K562 (cell line): Measurements from ENCODE around the gene RNF217. TPM values are rescaled to one million over a fixed set of nuclear protein-coding genes. Genes with fewer than 3 reads are reported as not detected.

Source experiments
- CHD1 ChIP-seq: fragments of 200-600 bp; sonication (generic); IDR thresholded peaks from one replicate; pipeline ENCODE4 v1.6.1; 2012; ENCODE audit warnings: mild to moderate bottlenecking, moderate library complexity, low read length, inconsistent platforms
- NCOR1 ChIP-seq: fragments of 450-650 bp; IDR thresholded peaks from 2 replicates; pipeline ENCODE4 v1.6.1; 2016; ENCODE audit warnings: mild to moderate bottlenecking, moderate library complexity
- NFIX ChIP-seq: fragments of 250-450 bp; sonication (Bioruptor Pico); IDR thresholded peaks from 2 replicates; pipeline ENCODE4 v1.4.0; 2020; ENCODE audit warnings: low read depth, mild to moderate bottlenecking, moderate library complexity
- NONO ChIP-seq, 2 experiments: fragments of 200-400 bp in 1 of 2; fragments of 450-650 bp in 1 of 2; formaldehyde crosslinking in 1 of 2; IDR thresholded peaks; 2 replicates each; pipeline ENCODE4 v1.6.1; 2017; ENCODE audit warnings: low read depth in 2 of 2, mild to moderate bottlenecking in 2 of 2, moderate library complexity in 2 of 2, low read length in 1 of 2
- POLR3A ChIP-seq: IDR thresholded peaks from 2 replicates; pipeline ENCODE4 v1.6.1; 2011; ENCODE audit warnings: borderline replicate concordance, mild to moderate bottlenecking, moderate library complexity; ENCODE audit not compliant: insufficient read length, insufficient read depth; ENCODE audit errors: extremely low read depth
- TARDBP ChIP-seq: fragments of 450-650 bp; IDR thresholded peaks from 2 replicates; pipeline ENCODE4 v1.6.1; 2016
- TOE1 ChIP-seq, 2 experiments: fragments of 450-650 bp in 1 of 2; sonication (generic) in 1 of 2; formaldehyde crosslinking in 1 of 2; IDR thresholded peaks; 2 replicates each; pipeline versions ENCODE4 v1.7.1 to v1.8.0; 2016 to 2022; ENCODE audit warnings: borderline replicate concordance in 2 of 2, mild to moderate bottlenecking in 2 of 2, antibody characterized with exemption in 1 of 2, inconsistent platforms in 1 of 2, low read depth in 1 of 2, missing genetic modification reagents in 1 of 2, moderate library complexity in 1 of 2
- ZNF263 ChIP-seq: sonication (generic); formaldehyde crosslinking; IDR thresholded peaks from 2 replicates; pipeline ENCODE4 v1.8.0; 2022; ENCODE audit warnings: mild to moderate bottlenecking, missing genetic modification reagents, borderline replicate concordance
- ZNF766 ChIP-seq: fragments of 200-800 bp; sonication (Bioruptor generic); conservative IDR thresholded peaks from 2 replicates; pipeline ENCODE4 v1.6.1; 2016; ENCODE audit warnings: missing genetic modification characterization, missing compliant biosample characterization
- polyA plus RNA-seq, 8 experiments: library from polyadenylated mRNA; depleted of rRNA in 4 of 8; stranded (reverse) in 5 of 8; unstranded in 3 of 8; fragments of >200 nt; fragmentation: Nextera tagmentation in 2 of 8; fragmentation: Illumina TruSeq in 1 of 8; extraction: Ambion mirVana in 2 of 8; extraction: Trizol in 1 of 8; gene quantifications; 2 replicates each; pipeline versions ENCODE4 v1.2.1 to v1.2.3, GENCODE V29; 2011 to 2014; ENCODE audit warnings: inconsistent platforms in 1 of 8, missing spikeins in 1 of 8
- total RNA-seq, 7 experiments: library from RNA; depleted of rRNA in 6 of 7; stranded (reverse); fragments of >200 nt in 6 of 7; fragmentation: Illumina TruSeq in 2 of 7; extraction: Trizol in 2 of 7; gene quantifications; 2 replicates each; pipeline versions ENCODE4 v1.2.1 to v1.2.3, GENCODE V29; 2011 to 2021; ENCODE audit warnings: low replicate concordance in 1 of 7
- TF ChIP-seq, protein P1 (sequence below): sonication (generic); formaldehyde crosslinking; IDR thresholded peaks from 2 replicates; pipeline ENCODE4 v1.8.0; 2023; ENCODE audit warnings: mild to moderate bottlenecking, missing genetic modification reagents
- TF ChIP-seq, protein P2 (sequence below), 2 experiments: fragments of 450-650 bp in 1 of 2; IDR thresholded peaks; 2 replicates each; pipeline ENCODE4 v1.6.1; 2011 to 2017; ENCODE audit warnings: low read depth in 2 of 2, antibody characterized with exemption in 1 of 2, borderline replicate concordance in 1 of 2, low read length in 1 of 2, mild to moderate bottlenecking in 1 of 2, mixed read lengths in 1 of 2; ENCODE audit not compliant: control insufficient read depth in 1 of 2
- TF ChIP-seq, protein P3 (sequence below): sonication (generic); formaldehyde crosslinking; IDR thresholded peaks from 2 replicates; pipeline ENCODE4 v1.9.0; 2022; ENCODE audit warnings: mild to moderate bottlenecking, missing genetic modification reagents
- TF ChIP-seq, protein P4 (sequence below): fragments of 450-650 bp; formaldehyde crosslinking; IDR thresholded peaks from 2 replicates; pipeline ENCODE4 v1.4.0; 2022; ENCODE audit warnings: mild to moderate bottlenecking, moderate library complexity
- TF ChIP-seq, protein P5 (sequence below): fragments of 250-450 bp; sonication (Bioruptor Pico); IDR thresholded peaks from 2 replicates; pipeline ENCODE4 v1.8.0; 2022; ENCODE audit warnings: inconsistent platforms

Gene RNF217
- total and polyA plus RNA-seq, 9 of the 15 experiments (the other 6 are each of a cell fraction or from before 2014, with no cell fraction given) = 2.9 to 25.6 (median 12.0) TPM

DNA sequence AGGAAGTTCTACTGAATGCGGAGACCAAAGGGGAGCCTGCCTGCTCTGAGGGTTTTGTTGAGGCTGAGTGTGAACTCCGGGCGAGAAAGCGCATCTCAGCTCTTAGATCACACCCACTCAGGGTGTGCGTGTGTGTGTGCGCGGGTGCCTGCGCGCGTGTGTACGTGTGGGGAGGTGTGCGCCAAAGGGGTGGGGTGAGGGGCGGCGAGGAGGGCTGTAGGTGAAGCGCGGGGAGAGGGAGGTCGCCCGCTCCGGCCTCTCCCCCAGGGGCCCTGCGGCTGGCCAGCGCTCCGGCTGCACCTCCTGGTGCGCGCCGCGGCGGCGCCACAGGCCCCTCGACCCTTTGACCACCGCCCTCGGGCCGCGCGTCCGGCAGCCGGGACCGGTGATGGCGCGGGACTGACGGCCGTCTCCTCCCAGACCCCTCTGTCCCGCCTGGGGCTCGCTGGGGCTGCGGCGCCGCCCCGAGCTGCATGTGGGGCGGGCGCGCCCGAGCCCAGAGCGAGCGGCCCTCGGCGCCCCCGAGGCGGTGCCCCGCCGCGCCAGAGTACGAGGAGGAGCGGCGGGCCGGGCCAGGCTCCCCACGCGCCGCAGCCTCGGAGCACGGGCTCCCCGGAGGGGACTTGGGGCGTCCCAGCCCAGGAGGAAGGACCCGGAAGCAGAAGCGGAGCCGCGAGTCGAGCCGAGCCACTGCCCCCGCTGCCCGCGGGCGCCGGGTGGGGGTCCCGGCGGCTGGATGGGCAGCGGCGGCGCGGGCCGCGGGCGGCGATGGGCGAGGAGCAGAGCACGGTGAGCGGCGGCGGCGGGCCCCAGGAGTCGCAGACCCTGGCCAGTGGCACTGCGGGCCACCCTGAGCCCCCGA, at the start of gene RNF217 (continued):
- TF ChIP-seq, protein P1, sequence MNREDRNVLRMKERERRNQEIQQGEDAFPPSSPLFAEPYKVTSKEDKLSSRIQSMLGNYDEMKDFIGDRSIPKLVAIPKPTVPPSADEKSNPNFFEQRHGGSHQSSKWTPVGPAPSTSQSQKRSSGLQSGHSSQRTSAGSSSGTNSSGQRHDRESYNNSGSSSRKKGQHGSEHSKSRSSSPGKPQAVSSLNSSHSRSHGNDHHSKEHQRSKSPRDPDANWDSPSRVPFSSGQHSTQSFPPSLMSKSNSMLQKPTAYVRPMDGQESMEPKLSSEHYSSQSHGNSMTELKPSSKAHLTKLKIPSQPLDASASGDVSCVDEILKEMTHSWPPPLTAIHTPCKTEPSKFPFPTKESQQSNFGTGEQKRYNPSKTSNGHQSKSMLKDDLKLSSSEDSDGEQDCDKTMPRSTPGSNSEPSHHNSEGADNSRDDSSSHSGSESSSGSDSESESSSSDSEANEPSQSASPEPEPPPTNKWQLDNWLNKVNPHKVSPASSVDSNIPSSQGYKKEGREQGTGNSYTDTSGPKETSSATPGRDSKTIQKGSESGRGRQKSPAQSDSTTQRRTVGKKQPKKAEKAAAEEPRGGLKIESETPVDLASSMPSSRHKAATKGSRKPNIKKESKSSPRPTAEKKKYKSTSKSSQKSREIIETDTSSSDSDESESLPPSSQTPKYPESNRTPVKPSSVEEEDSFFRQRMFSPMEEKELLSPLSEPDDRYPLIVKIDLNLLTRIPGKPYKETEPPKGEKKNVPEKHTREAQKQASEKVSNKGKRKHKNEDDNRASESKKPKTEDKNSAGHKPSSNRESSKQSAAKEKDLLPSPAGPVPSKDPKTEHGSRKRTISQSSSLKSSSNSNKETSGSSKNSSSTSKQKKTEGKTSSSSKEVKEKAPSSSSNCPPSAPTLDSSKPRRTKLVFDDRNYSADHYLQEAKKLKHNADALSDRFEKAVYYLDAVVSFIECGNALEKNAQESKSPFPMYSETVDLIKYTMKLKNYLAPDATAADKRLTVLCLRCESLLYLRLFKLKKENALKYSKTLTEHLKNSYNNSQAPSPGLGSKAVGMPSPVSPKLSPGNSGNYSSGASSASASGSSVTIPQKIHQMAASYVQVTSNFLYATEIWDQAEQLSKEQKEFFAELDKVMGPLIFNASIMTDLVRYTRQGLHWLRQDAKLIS (CRISPR knock-in tag) = 0 out of 2 replicates have a peak, but pooled peaks have one; percentile 52
- TF ChIP-seq NONO (IDR thresholded peaks at IDR 0.05; ENCODE audit: low read depth in 2 of 2, low read length in 1 of 2) = peak; percentile 55 to 67; a peak in 2 of 4 replicates
- no peak for TF ChIP-seq ZNF263
- no peak for TF ChIP-seq NFIX (CRISPR knock-in tag)
- TF ChIP-seq, protein P2, sequence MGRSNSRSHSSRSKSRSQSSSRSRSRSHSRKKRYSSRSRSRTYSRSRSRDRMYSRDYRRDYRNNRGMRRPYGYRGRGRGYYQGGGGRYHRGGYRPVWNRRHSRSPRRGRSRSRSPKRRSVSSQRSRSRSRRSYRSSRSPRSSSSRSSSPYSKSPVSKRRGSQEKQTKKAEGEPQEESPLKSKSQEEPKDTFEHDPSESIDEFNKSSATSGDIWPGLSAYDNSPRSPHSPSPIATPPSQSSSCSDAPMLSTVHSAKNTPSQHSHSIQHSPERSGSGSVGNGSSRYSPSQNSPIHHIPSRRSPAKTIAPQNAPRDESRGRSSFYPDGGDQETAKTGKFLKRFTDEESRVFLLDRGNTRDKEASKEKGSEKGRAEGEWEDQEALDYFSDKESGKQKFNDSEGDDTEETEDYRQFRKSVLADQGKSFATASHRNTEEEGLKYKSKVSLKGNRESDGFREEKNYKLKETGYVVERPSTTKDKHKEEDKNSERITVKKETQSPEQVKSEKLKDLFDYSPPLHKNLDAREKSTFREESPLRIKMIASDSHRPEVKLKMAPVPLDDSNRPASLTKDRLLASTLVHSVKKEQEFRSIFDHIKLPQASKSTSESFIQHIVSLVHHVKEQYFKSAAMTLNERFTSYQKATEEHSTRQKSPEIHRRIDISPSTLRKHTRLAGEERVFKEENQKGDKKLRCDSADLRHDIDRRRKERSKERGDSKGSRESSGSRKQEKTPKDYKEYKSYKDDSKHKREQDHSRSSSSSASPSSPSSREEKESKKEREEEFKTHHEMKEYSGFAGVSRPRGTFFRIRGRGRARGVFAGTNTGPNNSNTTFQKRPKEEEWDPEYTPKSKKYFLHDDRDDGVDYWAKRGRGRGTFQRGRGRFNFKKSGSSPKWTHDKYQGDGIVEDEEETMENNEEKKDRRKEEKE (IDR thresholded peaks at IDR 0.05; ENCODE audit: borderline replicate concordance in 1 of 2, control insufficient read depth in 1 of 2, low read depth in 2 of 2, low read length in 1 of 2) = no peak
- no peak for TF ChIP-seq POLR3A
- TF ChIP-seq, protein P3, sequence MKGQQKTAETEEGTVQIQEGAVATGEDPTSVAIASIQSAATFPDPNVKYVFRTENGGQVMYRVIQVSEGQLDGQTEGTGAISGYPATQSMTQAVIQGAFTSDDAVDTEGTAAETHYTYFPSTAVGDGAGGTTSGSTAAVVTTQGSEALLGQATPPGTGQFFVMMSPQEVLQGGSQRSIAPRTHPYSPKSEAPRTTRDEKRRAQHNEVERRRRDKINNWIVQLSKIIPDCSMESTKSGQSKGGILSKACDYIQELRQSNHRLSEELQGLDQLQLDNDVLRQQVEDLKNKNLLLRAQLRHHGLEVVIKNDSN (CRISPR knock-in tag) = no peak
- TF ChIP-seq, protein P4, sequence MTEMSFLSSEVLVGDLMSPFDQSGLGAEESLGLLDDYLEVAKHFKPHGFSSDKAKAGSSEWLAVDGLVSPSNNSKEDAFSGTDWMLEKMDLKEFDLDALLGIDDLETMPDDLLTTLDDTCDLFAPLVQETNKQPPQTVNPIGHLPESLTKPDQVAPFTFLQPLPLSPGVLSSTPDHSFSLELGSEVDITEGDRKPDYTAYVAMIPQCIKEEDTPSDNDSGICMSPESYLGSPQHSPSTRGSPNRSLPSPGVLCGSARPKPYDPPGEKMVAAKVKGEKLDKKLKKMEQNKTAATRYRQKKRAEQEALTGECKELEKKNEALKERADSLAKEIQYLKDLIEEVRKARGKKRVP (CRISPR knock-in tag) = no peak
- no peak for TF ChIP-seq NCOR1
- TF ChIP-seq TOE1 (IDR thresholded peaks at IDR 0.05; ENCODE audit: borderline replicate concordance) = peak; percentile 49; the same call in 1 of the 2 replicates
- no peak for TF ChIP-seq TOE1 (CRISPR knock-in tag; IDR thresholded peaks at IDR 0.05; ENCODE audit: borderline replicate concordance, low read depth)
- TF ChIP-seq, protein P5, sequence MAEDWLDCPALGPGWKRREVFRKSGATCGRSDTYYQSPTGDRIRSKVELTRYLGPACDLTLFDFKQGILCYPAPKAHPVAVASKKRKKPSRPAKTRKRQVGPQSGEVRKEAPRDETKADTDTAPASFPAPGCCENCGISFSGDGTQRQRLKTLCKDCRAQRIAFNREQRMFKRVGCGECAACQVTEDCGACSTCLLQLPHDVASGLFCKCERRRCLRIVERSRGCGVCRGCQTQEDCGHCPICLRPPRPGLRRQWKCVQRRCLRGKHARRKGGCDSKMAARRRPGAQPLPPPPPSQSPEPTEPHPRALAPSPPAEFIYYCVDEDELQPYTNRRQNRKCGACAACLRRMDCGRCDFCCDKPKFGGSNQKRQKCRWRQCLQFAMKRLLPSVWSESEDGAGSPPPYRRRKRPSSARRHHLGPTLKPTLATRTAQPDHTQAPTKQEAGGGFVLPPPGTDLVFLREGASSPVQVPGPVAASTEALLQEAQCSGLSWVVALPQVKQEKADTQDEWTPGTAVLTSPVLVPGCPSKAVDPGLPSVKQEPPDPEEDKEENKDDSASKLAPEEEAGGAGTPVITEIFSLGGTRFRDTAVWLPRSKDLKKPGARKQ = no peak
- TF ChIP-seq CHD1 = peak; percentile 68
- TF ChIP-seq ZNF766 (CRISPR knock-in tag) = peak; percentile 23
- no peak for TF ChIP-seq TARDBP
